ENCODE data around the gene CREB3L2.
"Not testable (repeated sequence)": the region's sequence is repeated elsewhere in the genome, so short reads cannot be mapped to it uniquely, and the experiment has no call there.

The CREB3L2 gene

GRCh38 chr7:137968890-137969289, 33.0 kb downstream of the CREB3L2 start:
- no peak for DNase-seq (ENCODE audit: low read depth in 2 of 2)

GRCh38 chr7:137968339-137968738, 33.5 kb downstream of the CREB3L2 start:
- not testable (repeated sequence) for DNase-seq (ENCODE audit: low read depth in 2 of 2)

- DNase-seq (ENCODE audit: low read depth in 2 of 2) = no peak
These were observed 34.5 kb downstream of the CREB3L2 start for GRCh38 chr7:137967143-137968018.

- DNase-seq (ENCODE audit: low read depth in 2 of 2) = no peak
These were observed 35.2 kb downstream of the CREB3L2 start for GRCh38 chr7:137966641-137967142.

GRCh38 chr7:137965942-137966640, 35.8 kb downstream of the CREB3L2 start:
- no peak for DNase-seq (ENCODE audit: low read depth in 2 of 2)

- DNase-seq (ENCODE audit: low read depth in 2 of 2) = no peak
These were observed 36.9 kb downstream of the CREB3L2 start for GRCh38 chr7:137964824-137965545.

- no peak for DNase-seq (ENCODE audit: low read depth in 2 of 2)
These were observed 38.9 kb downstream of the CREB3L2 start for GRCh38 chr7:137962875-137963507.

GRCh38 chr7:137962491-137962874, 39.4 kb downstream of the CREB3L2 start:
- DNase-seq (ENCODE audit: low read depth in 2 of 2) = no peak

- DNase-seq (ENCODE audit: low read depth in 2 of 2) = no peak
These were observed 40.4 kb downstream of the CREB3L2 start for GRCh38 chr7:137961200-137962177.

- no peak for DNase-seq (ENCODE audit: low read depth in 2 of 2)
These were observed 41.9 kb downstream of the CREB3L2 start for GRCh38 chr7:137960020-137960419.

- no peak for DNase-seq (ENCODE audit: low read depth in 2 of 2)
These were observed 43.1 kb downstream of the CREB3L2 start for GRCh38 chr7:137958470-137959431.

- no peak for DNase-seq (ENCODE audit: low read depth in 2 of 2)
These were observed 44.0 kb downstream of the CREB3L2 start for GRCh38 chr7:137957887-137958286.

GRCh38 chr7:137956591-137956990, 45.3 kb downstream of the CREB3L2 start:
- no peak for DNase-seq (ENCODE audit: low read depth in 2 of 2)

GRCh38 chr7:137956183-137956582, 45.7 kb downstream of the CREB3L2 start:
- no peak for DNase-seq (ENCODE audit: low read depth in 2 of 2)

GRCh38 chr7:137954614-137955013, 47.3 kb downstream of the CREB3L2 start:
- DNase-seq (ENCODE audit: low read depth in 2 of 2) = no peak

- DNase-seq (ENCODE audit: low read depth in 2 of 2) = no peak
These were observed 48.0 kb downstream of the CREB3L2 start for GRCh38 chr7:137953665-137954470.

GRCh38 chr7:137953043-137953664, 48.7 kb downstream of the CREB3L2 start:
- DNase-seq (ENCODE audit: low read depth in 2 of 2) = no peak

GRCh38 chr7:137952426-137952805, 49.5 kb downstream of the CREB3L2 start:
- DNase-seq (ENCODE audit: low read depth in 2 of 2) = no peak
